Measurements from ENCODE around the gene RPL12.
"Not testable (repeated sequence)": the region's sequence is repeated elsewhere in the genome, so short reads cannot be mapped to it uniquely, and the experiment has no call there.

RPL12 gene

GRCh38 chr9:127467621-127468020, 16.4 kb upstream of the RPL12 start:
- DNase-seq (ENCODE audit: low spot score), result no peak

- DNase-seq (ENCODE audit: low spot score), result not testable (repeated sequence)
Measured at GRCh38 chr9:127466407-127466917, 15.3 kb upstream of the RPL12 start.

GRCh38 chr9:127463911-127464310, 12.7 kb upstream of the RPL12 start:
- DNase-seq (ENCODE audit: low spot score), result no peak

- DNase-seq (ENCODE audit: low spot score), result no peak
Measured at GRCh38 chr9:127463382-127463781, 12.2 kb upstream of the RPL12 start.

GRCh38 chr9:127458921-127459320, 7.7 kb upstream of the RPL12 start:
- no peak for DNase-seq (ENCODE audit: low spot score)

- no peak for DNase-seq (ENCODE audit: low spot score)
Measured at GRCh38 chr9:127457191-127457878, 6.1 kb upstream of the RPL12 start.

- peak; percentile 37 for DNase-seq (ENCODE audit: low spot score)
Measured at GRCh38 chr9:127455324-127455992, 4.3 kb upstream of the RPL12 start.

GRCh38 chr9:127452691-127453090, 1.5 kb upstream of the RPL12 start:
- DNase-seq (ENCODE audit: low spot score), result no peak

GRCh38 chr9:127451858-127452656, 851 bp upstream of the RPL12 start:
- peak; percentile 65 for DNase-seq (ENCODE audit: low spot score)

GRCh38 chr9:127451608-127451857, 327 bp upstream of the RPL12 start:
- DNase-seq (ENCODE audit: low spot score), result no peak

GRCh38 chr9:127450243-127450760, 904 bp downstream of the RPL12 start:
- peak; percentile 20 for DNase-seq (ENCODE audit: low spot score)

GRCh38 chr9:127449332-127449966, 1.8 kb downstream of the RPL12 start:
- peak; percentile 8 for DNase-seq (ENCODE audit: low spot score)

GRCh38 chr9:127448112-127448805, 2.9 kb downstream of the RPL12 start:
- DNase-seq (ENCODE audit: low spot score), result peak; percentile 11

- no peak for DNase-seq (ENCODE audit: low spot score)
Measured at GRCh38 chr9:127447416-127448111, 3.6 kb downstream of the RPL12 start.

- DNase-seq (ENCODE audit: low spot score), result no peak
Measured at GRCh38 chr9:127446713-127447415, 4.3 kb downstream of the RPL12 start.

- DNase-seq (ENCODE audit: low spot score), result peak; percentile 33
Measured at GRCh38 chr9:127445851-127446712, 5.1 kb downstream of the RPL12 start.

- peak; percentile 33 for DNase-seq (ENCODE audit: low spot score)
Measured at GRCh38 chr9:127444921-127445850, 6.0 kb downstream of the RPL12 start.

- peak; percentile 7 for DNase-seq (ENCODE audit: low spot score)
Measured at GRCh38 chr9:127444283-127444920, 6.8 kb downstream of the RPL12 start.

All from activated CD4-positive, alpha-beta T cell treated with anti-CD3 and anti-CD28 coated beads, Interleukin-2, Interleukin-4, amounts not matched to agents 100 ng/mL and 50 ng/mL, durations not matched to agents 16 hours and 8 hours (primary cell).